ENCODE measurements around the gene MYOF.

DNA sequence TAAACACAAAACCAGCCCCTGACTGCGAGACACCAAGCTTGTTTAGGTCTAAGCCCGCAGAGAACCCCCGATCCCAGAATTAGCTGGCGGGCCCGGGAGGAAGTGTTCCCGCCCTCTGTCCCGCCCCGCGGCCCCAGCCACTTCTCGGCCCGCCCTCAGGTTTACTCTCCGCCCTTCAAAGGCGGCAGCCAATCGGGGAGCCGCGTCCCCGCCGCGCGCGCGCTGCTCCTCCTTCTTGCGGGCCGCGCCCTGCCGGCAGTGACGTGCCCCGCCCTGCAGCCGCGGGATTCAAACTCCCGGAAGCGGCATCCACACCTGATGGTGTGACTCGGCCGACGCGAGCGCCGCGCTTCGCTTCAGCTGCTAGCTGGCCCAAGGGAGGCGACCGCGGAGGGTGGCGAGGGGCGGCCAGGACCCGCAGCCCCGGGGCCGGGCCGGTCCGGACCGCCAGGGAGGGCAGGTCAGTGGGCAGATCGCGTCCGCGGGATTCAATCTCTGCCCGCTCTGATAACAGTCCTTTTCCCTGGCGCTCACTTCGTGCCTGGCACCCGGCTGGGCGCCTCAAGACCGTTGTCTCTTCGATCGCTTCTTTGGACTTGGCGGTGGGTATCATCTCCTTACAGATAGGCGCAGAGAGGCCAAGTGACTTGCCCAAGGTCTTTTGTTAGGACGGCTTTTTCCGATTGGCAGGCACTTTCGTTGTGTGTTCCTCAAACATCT, 14.3 kb upstream of the MYOF start, which contains the start of gene CEP55:
- TF ChIP-seq CTCF (IDR thresholded peaks at IDR 0.05) (peak in 2 of 7 experiments; percentile 11 to 12), POLR2A (IDR thresholded peaks at IDR 0.05) (no peak)
